Measurements from ENCODE around the gene FANCG.

DNA sequence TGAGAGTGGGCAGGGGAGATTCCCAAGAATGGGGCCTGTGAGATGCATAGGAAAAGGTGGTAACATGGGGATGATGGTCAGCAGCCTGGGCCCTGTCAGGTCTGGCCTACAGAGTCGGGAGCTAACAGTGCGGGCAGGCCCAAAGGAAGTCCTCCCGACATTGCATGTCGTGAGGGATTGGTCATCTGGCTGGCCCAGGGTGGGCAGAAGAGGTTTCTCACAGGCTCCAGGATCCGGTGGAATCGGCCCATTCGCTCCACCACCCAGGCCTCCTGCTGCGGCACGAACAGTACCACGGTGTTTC, 22.7 kb upstream of the FANCG start:
- no peak for TF ChIP-seq POLR2AphosphoS5 (IDR thresholded peaks at IDR 0.05)
- TF ChIP-seq, protein P1, sequence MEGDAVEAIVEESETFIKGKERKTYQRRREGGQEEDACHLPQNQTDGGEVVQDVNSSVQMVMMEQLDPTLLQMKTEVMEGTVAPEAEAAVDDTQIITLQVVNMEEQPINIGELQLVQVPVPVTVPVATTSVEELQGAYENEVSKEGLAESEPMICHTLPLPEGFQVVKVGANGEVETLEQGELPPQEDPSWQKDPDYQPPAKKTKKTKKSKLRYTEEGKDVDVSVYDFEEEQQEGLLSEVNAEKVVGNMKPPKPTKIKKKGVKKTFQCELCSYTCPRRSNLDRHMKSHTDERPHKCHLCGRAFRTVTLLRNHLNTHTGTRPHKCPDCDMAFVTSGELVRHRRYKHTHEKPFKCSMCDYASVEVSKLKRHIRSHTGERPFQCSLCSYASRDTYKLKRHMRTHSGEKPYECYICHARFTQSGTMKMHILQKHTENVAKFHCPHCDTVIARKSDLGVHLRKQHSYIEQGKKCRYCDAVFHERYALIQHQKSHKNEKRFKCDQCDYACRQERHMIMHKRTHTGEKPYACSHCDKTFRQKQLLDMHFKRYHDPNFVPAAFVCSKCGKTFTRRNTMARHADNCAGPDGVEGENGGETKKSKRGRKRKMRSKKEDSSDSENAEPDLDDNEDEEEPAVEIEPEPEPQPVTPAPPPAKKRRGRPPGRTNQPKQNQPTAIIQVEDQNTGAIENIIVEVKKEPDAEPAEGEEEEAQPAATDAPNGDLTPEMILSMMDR (IDR thresholded peaks at IDR 0.05): no peak

Measured in stomach (tissue), 4 donors.